Eye (tissue), 1 donor: ENCODE results near the gene PIGP.
A peak's percentile ranks its signal among the peaks of the same experiment; 100 is the strongest.
"Not testable (repeated sequence)": the region's sequence is repeated elsewhere in the genome, so short reads cannot be mapped to it uniquely, and the experiment has no call there.

ENCODE experiments used
- DNase-seq: peaks from one replicate; pipeline ENCODE4 v3.0.0-alpha.2; 2015

The PIGP gene

DNA sequence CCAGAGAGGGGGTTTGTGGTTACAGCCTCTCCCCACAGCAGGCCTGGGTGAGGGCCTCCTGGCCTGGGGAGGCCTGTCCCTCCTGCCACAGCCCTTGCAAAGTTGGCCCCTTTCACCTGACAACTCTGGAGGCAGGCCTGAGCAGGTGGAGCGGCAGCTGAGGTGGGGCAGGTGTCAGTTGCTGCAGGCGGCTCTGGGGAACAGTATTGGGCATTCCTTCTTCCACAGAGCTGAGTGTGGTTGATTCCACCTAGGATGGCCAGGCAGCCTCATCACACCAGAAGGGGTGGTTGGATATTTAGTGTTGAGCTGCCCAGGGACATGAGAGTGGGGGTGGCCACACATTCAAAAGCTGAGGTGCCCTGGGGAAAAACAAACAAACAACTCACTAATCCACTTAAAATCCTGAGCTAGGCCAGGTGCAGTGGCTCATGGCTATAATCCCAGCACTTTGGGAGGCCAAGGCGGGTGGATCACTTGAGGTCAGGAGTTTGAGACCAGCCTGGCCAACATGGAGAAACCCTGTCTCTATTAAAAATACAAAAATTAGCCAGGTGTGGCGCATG lies 31.1 kb downstream of the PIGP start:
- no peak for DNase-seq

DNA sequence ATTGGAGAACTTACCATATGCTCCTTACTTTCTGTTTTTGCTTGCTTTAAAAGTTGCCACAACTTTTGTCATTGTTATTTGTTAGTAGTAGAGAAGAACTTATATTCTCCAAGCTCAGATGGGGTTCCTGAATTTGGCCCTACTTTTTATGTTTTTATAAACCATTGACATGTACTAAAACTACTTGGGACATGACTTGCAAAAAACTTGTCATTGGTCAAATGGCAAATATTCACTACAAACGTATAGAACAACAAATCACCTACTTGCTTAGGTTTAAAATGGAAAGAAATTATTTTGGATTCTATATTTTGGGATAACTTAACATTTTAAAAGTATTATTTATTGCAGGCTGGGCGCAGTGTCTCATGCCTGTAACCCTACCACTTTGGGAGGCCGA lies 32.7 kb downstream of the PIGP start:
- DNase-seq, result no peak

DNA sequence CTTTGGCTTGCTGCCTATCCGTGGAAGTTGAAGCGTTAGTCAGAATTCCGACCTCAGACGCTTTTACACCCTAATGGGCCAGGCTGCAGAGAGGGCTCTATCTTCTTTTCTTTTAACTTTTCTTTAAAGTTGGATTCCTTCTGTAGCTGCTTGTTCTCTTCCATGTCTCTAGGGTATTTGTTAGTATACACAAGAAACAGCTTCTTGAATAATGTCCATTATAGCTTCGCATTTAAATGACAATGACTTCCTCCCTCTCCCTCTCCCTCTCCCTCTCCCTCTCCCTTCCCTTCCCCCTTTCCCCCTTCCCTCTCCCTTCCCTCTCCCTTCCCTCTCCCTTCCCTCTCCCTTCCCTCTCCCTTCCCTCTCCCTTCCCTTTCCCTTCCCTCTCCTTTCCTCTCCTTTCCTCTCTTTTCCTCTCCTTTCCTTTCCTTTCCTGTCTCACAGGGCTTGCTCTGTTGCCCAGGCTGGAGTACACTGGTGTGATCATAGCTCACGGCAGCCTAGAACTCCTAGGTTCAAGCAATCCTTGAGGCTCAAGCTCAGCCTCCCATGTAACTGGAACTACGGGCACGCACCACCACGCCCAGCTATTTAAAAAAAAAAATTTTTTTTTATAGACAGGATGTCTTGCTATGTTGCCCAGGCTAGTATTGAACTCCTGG lies 33.3 kb downstream of the PIGP start:
- DNase-seq, result no peak

DNA sequence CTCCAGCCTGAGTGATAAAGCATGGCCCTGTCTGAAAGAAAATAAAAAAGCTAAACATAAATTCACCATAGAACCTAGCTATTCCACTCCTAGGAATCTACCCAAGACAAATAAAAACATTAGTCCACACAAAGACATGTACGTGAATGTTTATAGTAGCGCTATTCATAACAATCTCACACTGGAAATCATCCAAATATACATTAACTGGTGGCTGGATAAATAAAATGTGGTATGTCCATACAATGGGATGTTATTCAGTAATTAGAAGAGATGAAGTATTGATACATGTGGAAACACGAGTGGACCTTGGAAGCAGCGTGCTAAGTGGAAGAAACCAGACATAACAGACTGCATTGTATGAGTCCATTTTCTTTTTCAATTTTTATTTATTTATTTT lies 36.7 kb downstream of the PIGP start:
- DNase-seq, result no peak

DNA sequence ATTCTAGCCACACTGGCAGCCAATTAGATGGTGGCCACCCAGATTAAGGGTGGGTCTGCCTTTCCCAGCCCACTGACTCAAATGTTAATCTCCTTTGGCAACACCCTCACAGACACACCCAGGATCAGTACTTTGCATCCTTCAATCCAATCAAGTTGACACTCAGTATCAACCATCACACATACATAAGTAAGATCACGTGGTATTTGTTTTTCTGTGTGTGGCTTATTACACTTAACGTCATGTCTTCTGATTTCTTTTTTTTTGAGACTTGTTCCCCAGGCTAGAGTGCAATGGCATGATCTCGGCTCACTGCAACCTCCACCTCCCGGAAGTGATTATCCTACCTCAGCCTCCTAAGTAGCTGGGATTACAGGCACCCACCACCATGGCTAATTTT lies 38.5 kb downstream of the PIGP start:
- not testable (repeated sequence) for DNase-seq

DNA sequence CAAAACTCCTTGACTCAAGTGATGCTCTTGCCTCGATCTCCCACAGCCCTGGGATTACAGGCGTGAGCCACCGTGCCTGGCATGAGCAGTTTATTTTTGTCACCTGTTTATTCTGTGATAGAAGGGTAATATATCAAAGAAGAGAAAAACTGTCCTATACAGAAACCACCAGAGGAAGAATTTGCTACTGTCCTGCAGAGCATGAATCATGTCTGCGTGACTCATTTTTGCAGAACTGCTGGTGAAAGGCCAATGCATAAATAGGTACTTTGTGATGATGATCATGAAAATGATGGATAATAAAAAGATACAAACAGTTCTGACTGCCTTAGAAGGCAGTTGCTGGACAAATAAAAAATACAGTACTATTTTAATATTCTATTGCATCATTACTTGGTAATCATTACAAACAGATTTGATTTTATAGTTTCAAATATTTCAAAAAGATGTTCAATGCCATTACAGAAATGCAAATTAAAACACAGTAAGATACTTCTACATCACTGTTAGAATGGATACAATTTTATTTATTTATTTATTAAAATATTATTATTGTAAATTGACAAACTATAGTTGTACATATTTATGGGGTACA lies 39.9 kb downstream of the PIGP start:
- DNase-seq, result no peak

DNA sequence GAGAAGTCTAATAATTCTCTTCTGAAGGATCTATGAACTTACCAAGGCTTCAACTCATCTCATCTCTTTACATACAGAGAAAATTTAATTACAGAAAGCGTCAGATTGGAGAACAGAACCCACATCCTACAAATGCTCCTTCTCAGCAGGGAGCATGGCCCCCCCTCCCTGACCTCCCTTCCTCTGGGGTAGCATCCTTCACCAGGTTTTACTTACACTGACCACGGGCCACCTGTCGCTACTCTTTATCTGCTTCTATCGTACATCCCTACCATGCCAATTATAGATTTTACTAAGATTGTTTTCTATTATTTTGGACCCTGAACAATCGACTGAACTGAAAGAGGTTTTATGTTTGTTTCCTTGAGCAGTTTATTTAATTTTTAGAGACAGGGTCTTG lies 40.6 kb downstream of the PIGP start:
- no peak for DNase-seq

DNA sequence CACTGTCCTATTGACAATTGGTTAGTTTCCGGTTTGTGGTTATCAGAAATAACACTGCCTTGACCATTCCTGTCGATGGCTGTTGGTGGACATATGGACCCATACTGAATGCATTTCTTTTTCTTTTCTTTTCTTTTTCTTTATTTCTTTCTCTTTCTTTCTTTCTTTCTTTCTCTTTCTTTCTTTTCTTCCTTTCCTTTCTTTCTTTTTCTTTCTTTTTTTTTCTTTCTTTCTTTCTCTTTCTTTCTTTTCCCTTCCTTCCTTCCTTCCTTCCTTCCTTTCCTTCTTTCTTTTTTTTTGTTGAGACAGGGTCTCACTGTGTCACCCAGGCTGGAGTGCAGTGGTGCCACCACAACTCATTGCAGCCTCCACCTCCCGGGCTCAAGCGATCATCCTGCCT lies 42.0 kb downstream of the PIGP start:
- DNase-seq, result no peak

DNA sequence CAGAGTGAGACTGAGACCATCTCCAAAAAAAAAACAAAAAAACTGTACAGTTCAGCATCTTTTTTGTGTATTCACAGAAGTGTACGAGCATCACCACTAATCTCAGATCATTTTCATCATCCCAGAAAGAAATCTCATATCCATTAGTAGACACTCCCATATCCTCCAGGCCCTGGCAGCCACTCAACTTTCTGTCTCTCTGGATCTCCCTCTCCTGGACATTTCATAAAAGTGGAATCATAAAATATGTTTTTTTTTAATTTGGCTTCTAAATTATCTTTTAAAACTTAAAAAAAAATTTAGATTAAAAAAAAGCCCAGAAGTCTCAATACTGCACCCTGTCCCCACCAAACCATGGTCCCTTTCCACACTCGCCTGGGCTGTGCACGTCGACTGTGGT lies 44.3 kb downstream of the PIGP start:
- peak; percentile 22 for DNase-seq

DNA sequence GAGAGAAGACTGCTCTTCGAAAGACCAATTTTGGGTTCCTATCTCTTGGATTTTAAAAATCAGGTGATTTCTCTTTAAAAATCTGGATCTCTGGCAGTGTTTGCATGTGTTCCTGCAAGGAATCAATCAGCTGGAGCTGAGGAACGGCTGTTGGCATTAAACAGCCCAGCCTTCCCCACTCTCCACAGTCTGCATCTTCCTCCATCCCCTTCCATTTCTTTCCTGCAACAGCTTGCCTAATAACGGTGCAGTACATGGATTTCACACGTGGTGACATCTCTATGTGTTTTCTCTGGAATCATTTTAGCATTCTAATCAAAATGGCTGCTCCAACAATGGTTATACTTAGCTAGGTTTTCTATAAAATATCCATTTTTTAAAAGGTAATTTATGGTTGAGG lies 46.4 kb downstream of the PIGP start:
- DNase-seq, result no peak

DNA sequence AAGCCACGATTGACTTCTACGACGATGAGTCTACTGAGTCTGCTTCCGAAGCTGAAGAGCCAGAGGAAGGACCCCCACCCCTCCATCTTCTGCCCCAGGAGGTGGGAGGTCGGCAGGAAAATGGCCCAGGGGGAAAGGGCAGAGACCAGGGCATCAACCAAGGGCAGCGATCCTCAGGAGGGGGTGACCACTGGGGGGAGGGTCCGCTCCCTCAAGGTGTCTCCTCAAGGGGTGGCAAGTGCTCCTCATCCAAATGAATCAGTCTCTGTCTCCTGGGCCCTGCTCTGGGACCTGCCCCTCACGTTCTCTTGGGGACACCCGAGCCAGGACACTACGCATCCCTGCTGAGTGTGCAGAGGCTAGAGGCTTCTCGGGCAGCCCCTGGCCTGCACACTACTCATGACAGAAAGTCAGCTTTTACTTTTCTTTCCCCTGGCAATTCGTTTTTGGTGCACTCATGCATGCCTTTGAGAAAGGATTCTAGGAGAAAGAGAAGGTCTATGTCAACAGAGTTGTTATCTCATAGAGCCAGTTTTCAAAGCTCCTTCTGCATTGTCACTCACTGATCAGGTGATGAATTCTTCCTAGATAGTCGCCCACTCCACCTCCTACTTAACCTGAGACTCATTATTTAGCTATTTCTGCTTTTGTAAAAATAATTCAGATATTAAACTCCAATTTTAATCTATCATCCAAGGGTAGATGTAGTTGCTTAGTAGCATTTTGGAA lies 54.8 kb downstream of the PIGP start:
- no peak for DNase-seq
